ENCODE measurements around the gene NCK2.

Gene NCK2

DNA sequence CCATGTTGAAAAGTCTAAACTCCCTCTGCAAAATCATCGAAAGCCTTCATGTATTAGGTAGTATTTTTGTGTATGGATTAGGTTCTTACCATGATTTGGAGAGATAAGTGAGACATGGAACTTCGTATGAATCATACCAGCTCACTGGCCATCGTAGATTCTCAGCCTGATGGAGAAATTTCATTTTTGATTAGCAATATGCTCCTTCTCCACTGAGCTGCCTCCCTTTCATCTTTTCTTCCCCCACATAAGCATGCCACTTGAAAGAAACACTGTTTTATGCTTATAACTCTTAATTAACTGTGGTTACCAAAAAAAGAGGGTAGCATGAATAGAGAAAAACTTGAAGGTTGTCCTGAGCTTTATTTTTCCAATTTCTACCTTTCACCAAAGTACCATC, 111.9 kb downstream of the NCK2 start:
- peaks cover 22% of the 10 kb centered on the region; the same call in 1 of the 2 replicates for H3K36me3 ChIP-seq (ENCODE audit: low read depth)
- peak overlapping the region; percentile 5 for H3K4me3 ChIP-seq (ENCODE audit: severe bottlenecking)
- no peaks in the 10 kb centered on the region for H3K27me3 ChIP-seq (ENCODE audit: insufficient read depth, poor library complexity, severe bottlenecking)
- DNase-seq (ENCODE audit: low spot score) (no peak), ATAC-seq (ENCODE audit: low read depth) (no peak)
- TF ChIP-seq, protein P1, sequence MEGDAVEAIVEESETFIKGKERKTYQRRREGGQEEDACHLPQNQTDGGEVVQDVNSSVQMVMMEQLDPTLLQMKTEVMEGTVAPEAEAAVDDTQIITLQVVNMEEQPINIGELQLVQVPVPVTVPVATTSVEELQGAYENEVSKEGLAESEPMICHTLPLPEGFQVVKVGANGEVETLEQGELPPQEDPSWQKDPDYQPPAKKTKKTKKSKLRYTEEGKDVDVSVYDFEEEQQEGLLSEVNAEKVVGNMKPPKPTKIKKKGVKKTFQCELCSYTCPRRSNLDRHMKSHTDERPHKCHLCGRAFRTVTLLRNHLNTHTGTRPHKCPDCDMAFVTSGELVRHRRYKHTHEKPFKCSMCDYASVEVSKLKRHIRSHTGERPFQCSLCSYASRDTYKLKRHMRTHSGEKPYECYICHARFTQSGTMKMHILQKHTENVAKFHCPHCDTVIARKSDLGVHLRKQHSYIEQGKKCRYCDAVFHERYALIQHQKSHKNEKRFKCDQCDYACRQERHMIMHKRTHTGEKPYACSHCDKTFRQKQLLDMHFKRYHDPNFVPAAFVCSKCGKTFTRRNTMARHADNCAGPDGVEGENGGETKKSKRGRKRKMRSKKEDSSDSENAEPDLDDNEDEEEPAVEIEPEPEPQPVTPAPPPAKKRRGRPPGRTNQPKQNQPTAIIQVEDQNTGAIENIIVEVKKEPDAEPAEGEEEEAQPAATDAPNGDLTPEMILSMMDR (IDR thresholded peaks at IDR 0.05; ENCODE audit: poor library complexity, severe bottlenecking) = no peak
- H3K27ac ChIP-seq (ENCODE audit: poor library complexity, severe bottlenecking) = peak overlapping the region; percentile 63
- peaks cover 25% of the 10 kb centered on the region for H3K4me1 ChIP-seq (ENCODE audit: insufficient read depth, poor library complexity, severe bottlenecking)
- H3K9me3 ChIP-seq (ENCODE audit: severe bottlenecking) = no peaks in the 10 kb centered on the region

DNA sequence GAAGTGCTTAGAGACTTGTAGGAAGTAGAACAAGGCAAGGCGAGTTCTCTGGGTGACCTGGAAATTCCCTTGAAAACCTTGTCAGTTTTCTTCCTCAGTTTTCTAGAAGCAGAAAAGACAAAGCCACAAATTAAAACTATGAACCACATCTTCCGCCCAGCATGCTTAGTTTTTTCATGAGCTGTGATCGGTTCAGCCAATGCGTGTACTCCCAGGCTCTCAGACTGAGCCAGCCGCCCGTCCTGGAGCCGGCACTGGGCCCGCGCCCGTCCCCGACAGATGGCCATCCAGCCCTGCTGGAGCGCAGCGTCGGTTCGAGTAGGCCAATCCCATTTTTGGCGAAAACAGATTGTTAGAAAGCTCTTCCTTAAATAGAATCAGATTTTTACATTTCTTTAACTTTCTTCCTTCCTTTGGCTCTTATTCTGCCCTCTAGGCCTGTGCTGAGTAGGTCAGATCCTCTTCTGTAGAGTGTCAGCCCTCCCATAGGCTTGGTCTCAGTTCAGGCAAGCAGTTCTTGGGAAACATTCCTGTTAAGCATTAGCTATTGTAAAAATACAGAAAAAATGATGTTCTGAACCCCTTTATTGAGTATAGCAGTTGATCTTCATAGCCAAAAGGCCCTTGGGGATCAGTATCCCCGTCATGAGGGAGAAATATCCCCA, 112.5 kb downstream of the NCK2 start:
- Histone ChIP-seq H3K27me3 (ENCODE audit: insufficient read depth, poor library complexity, severe bottlenecking) (no peaks in the 10 kb centered on the region), H3K27ac (ENCODE audit: poor library complexity, severe bottlenecking) (no peak overlapping the region), H3K4me3 (ENCODE audit: severe bottlenecking) (no peak overlapping the region), H3K36me3 (ENCODE audit: low read depth) (peaks cover 22% of the 10 kb centered on the region; the same call in 1 of the 2 replicates), H3K9me3 (ENCODE audit: severe bottlenecking) (no peaks in the 10 kb centered on the region), H3K4me1 (ENCODE audit: insufficient read depth, poor library complexity, severe bottlenecking) (peaks cover 25% of the 10 kb centered on the region)
- no peak for ATAC-seq (ENCODE audit: low read depth)
- TF ChIP-seq, protein P1 (IDR thresholded peaks at IDR 0.05; ENCODE audit: poor library complexity, severe bottlenecking) = no peak
- no peak for DNase-seq (ENCODE audit: low spot score)

DNA sequence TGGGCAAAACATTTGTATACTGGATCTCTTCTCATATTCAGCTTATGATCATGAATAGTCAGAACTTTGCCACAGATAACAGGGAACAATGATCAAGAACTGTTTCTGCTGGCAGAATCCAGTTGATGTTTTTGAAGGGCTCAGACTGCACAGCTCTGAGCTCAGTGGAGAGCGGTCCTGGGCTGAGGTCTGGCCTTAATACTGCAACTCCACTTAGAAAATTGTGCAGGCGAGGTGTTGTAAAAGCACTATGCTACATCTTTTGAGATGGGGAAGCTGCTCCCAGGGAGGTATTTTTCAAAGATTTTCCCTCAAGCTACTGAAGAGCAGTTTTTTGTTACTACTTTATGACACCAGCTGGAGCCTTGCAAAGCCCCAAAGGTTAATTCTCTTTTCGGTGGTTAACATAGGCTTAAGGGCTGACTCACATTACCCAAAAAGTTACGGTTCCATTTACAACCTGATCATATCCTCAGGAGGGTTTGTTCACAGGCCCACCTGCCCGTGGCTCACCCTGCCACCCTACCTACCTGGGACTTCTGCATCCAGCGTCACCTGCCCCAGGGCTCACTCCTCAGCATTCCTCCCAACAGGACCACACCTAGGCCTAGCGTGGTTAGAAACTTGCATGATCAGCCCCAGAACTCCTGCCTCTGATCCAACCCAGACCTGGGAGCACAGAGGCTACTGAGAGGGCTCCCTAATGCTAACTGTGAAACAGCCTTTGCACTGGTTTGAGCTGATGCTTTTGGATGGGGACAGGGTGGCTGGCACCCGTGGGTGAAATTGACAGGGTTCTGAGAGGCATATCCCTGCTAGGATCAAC, 114.4 kb downstream of the NCK2 start:
- H3K4me3 ChIP-seq (ENCODE audit: severe bottlenecking) = no peak overlapping the region
- TF ChIP-seq, protein P1 (IDR thresholded peaks at IDR 0.05; ENCODE audit: poor library complexity, severe bottlenecking) = no peak
- ATAC-seq (ENCODE audit: low read depth) (no peak; the same call in 2 of the 3 replicates), DNase-seq (ENCODE audit: low spot score) (no peak)
- H3K27me3 ChIP-seq (ENCODE audit: insufficient read depth, poor library complexity, severe bottlenecking) = no peaks in the 10 kb centered on the region
- H3K36me3 ChIP-seq (ENCODE audit: low read depth) = peaks cover 22% of the 10 kb centered on the region; the same call in 1 of the 2 replicates
- peaks cover 11% of the 10 kb centered on the region for H3K4me1 ChIP-seq (ENCODE audit: insufficient read depth, poor library complexity, severe bottlenecking)
- no peak overlapping the region for H3K27ac ChIP-seq (ENCODE audit: poor library complexity, severe bottlenecking)
- no peaks in the 10 kb centered on the region for H3K9me3 ChIP-seq (ENCODE audit: severe bottlenecking)

DNA sequence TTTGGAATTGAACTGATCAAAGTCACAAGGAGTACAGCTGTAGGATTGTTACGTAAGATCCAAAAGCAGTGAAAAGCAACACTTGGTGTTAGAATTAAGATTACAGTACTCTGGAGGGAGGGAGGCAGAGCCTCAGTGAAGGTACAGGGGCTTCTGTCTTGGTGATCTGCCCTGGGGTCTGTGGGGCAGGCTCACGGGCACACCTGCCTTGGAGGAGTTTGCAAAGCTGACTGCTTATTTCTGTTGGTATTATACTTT, 114.9 kb downstream of the NCK2 start:
- no peak overlapping the region for H3K27ac ChIP-seq (ENCODE audit: poor library complexity, severe bottlenecking)
- H3K27me3 ChIP-seq (ENCODE audit: insufficient read depth, poor library complexity, severe bottlenecking) = no peaks in the 10 kb centered on the region
- TF ChIP-seq, protein P1 (IDR thresholded peaks at IDR 0.05; ENCODE audit: poor library complexity, severe bottlenecking) = no peak
- no peaks in the 10 kb centered on the region for H3K9me3 ChIP-seq (ENCODE audit: severe bottlenecking)
- peaks cover 18% of the 10 kb centered on the region; the same call in 1 of the 2 replicates for H3K36me3 ChIP-seq (ENCODE audit: low read depth)
- DNase-seq (ENCODE audit: low spot score) = no peak
- no peak overlapping the region for H3K4me3 ChIP-seq (ENCODE audit: severe bottlenecking)
- peaks cover 11% of the 10 kb centered on the region for H3K4me1 ChIP-seq (ENCODE audit: insufficient read depth, poor library complexity, severe bottlenecking)
- no peak for ATAC-seq (ENCODE audit: low read depth)

DNA sequence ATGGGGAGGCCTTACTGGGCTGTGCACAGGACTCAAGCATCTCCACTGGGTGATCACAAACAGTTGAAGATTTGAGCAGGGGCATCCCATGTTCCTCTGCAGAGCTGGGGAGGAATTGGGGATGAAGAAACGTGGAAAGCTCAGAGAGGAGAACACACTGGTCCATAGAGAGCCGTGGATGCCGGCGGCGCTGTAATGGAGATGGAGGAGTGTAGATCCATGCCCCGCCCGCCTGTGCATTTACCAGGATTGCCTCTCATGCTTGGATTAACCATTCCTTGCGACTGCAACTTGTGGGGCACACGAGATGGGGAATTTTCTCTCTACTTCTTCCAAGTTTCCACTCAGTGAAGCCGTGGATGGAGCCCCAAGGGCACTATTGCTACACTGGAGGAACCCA, 115.9 kb downstream of the NCK2 start:
- Histone ChIP-seq H3K9me3 (ENCODE audit: severe bottlenecking) (no peaks in the 10 kb centered on the region), H3K4me3 (ENCODE audit: severe bottlenecking) (no peak overlapping the region), H3K4me1 (ENCODE audit: insufficient read depth, poor library complexity, severe bottlenecking) (peaks cover 11% of the 10 kb centered on the region), H3K27me3 (ENCODE audit: insufficient read depth, poor library complexity, severe bottlenecking) (no peaks in the 10 kb centered on the region), H3K27ac (ENCODE audit: poor library complexity, severe bottlenecking) (no peak overlapping the region), H3K36me3 (ENCODE audit: low read depth) (peaks cover 10% of the 10 kb centered on the region; the same call in 1 of the 2 replicates)
- TF ChIP-seq, protein P1 (IDR thresholded peaks at IDR 0.05; ENCODE audit: poor library complexity, severe bottlenecking) = no peak
- ATAC-seq (ENCODE audit: low read depth) = no peak
- DNase-seq (ENCODE audit: low spot score) = no peak
